Panc1 (cell line): ENCODE measurements around the gene ACTBL2. TPM values are rescaled to one million over a fixed set of nuclear protein-coding genes. Genes with fewer than 3 reads are reported as not detected.

Experiments used
- ATAC-seq: fragments of 200-7000 bp; cut with Tn5 transposase; 2 replicates; pipeline ENCODE4 v1.9.1; 2020; ENCODE audit warnings: mild to moderate bottlenecking, moderate library complexity
- BruUV-seq: library from RNA; stranded (reverse); fragments of 400-500 nt; replicated peaks from 2 replicates; lab custom pipeline; 2021; lab: Mats Ljungman, UMichigan
- CTCF ChIA-PET: fragments of 300-600 bp; sonication (Branson Sonifier 250); formaldehyde crosslinking; loops from one replicate; lab custom pipeline; 2022; ENCODE audit warnings: antibody characterized with exemption; lab: Charles Lee
- POLR2A ChIA-PET: fragments of 300-600 bp; sonication (Branson Sonifier 250); formaldehyde crosslinking; loops from one replicate; lab custom pipeline; 2022; ENCODE audit warnings: antibody characterized with exemption; lab: Charles Lee
- DNase-seq: peaks from one replicate; pipeline ENCODE4 v3.0.0-alpha.2; 2010; ENCODE audit warnings: low read depth, low spot score
- H3K27ac ChIP-seq: 2 replicates; pipeline ENCODE4 v1.5.1; 2011; ENCODE audit warnings: mild to moderate bottlenecking, low read length, inconsistent platforms
- H3K27me3 ChIP-seq: fragments of 200-500 bp; sonication (Bioruptor generic); 2 replicates; pipeline ENCODE4 v1.6.0; 2014; ENCODE audit warnings: low read length, inconsistent platforms; ENCODE audit not compliant: control insufficient read depth, insufficient read depth
- H3K36me3 ChIP-seq: fragments of 200-500 bp; sonication (Bioruptor generic); 2 replicates; pipeline ENCODE4 v1.5.1; 2014; ENCODE audit warnings: inconsistent platforms, mild to moderate bottlenecking, low read length, moderate library complexity; ENCODE audit not compliant: control insufficient read depth, insufficient read depth
- H3K4me1 ChIP-seq: 2 replicates; pipeline ENCODE4 v1.5.1; 2011; ENCODE audit warnings: inconsistent platforms, mild to moderate bottlenecking, low read length, moderate library complexity; ENCODE audit not compliant: control insufficient read depth, insufficient read depth
- H3K4me3 ChIP-seq, 2 experiments: 2 replicates each; pipeline ENCODE4 v1.5.1; 2011 to 2012; ENCODE audit warnings: low read depth in 2 of 2, low read length in 2 of 2, mild to moderate bottlenecking in 2 of 2, inconsistent platforms in 1 of 2, moderate library complexity in 1 of 2
- H3K9me3 ChIP-seq: fragments of 200-500 bp; sonication (Bioruptor generic); 2 replicates; pipeline ENCODE4 v1.5.1; 2014; ENCODE audit warnings: low read depth, mild to moderate bottlenecking, inconsistent platforms, low read length, moderate library complexity; ENCODE audit not compliant: control insufficient read depth, insufficient read depth
- CTCF ChIP-seq: fragments of 450-650 bp; IDR thresholded peaks from 2 replicates; pipeline ENCODE4 v1.5.1; 2017; ENCODE audit warnings: mild to moderate bottlenecking
- POLR2AphosphoS5 ChIP-seq: IDR thresholded peaks from 2 replicates; pipeline ENCODE4 v1.6.1; 2012; ENCODE audit warnings: mild to moderate bottlenecking, low read depth, low read length, moderate library complexity
- REST ChIP-seq, 2 experiments: IDR thresholded peaks; 2 replicates each; pipeline ENCODE4 v1.6.1; 2011 to 2012; ENCODE audit warnings: low read depth in 2 of 2, control low read depth in 1 of 2, low read length in 1 of 2, mild to moderate bottlenecking in 1 of 2, moderate library complexity in 1 of 2; ENCODE audit not compliant: insufficient read depth in 1 of 2
- SIN3A ChIP-seq: IDR thresholded peaks from 2 replicates; pipeline ENCODE4 v1.6.1; 2012; ENCODE audit warnings: low read depth, mild to moderate bottlenecking, low read length, moderate library complexity, borderline replicate concordance; ENCODE audit not compliant: insufficient read depth
- TCF7L2 ChIP-seq: IDR thresholded peaks from 2 replicates; pipeline ENCODE4 v1.6.1; 2011; ENCODE audit warnings: mild to moderate bottlenecking, low read depth, low read length, inconsistent platforms
- in situ Hi-C: cut with HindIII; loops from 2 replicates; pipeline ENCODE4 v1.10.0; 2016; ENCODE audit warnings: low sequenced_read_pairs, low pct_unique_long_range_greater_than_20kb
- intact Hi-C: fragments of 100-400 bp; cut with micrococcal nuclease; formaldehyde crosslinking; loops from one replicate; pipeline ENCODE4 v1.10.0; 2022; ENCODE audit not compliant: unreplicated experiment
- total RNA-seq: library from RNA; stranded (reverse); gene quantifications from one replicate; pipeline ENCODE4 v1.2.1, GENCODE V29; 2021; ENCODE audit not compliant: unreplicated experiment

The ACTBL2 gene
- total RNA-seq, 1 experiment from 2014 or later: not detected

DNA sequence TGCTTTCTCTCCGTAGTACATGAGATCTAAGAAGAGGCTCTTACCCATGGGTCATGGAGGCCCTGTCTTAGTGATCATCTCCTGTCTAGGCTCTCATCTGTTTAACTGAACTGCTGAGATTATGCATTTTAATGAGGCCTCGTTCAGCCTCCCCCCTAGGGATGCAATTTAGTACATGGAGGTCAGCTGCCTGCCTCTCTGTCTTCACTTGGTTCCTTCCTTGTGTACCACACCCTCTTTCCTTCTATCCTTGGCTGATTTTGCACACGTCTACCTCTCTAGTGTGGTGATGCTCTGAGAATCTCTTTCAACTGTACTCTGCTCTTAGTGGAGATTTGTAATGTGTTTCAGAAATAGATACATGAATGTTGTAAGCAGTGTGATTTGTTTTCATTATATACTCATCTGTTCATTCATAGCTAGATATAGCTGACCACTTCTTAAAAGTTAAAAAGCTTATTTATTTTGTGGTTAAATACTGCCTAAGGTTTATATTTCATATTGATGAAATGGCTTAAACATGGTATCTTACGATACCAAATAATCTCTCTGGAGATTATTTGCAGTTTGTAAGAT, 3.5 kb upstream of the ACTBL2 start:
- no peaks in the 10 kb centered on the region for H3K9me3 ChIP-seq
- in situ Hi-C loops: loop anchor here (25.0 kb wide), 1 partner anchor 976 kb away; the partner anchor contains the start of gene PLK2
- intact Hi-C loops: no loop called here
- no peak for ATAC-seq
- H3K27me3 ChIP-seq: no peaks in the 10 kb centered on the region
- H3K36me3 ChIP-seq: no peaks in the 10 kb centered on the region
- 0 out of 2 replicates have a peak, but pooled peaks cover 3% of the 10 kb centered on the region for H3K4me1 ChIP-seq
- ChIA-PET CTCF (no interaction called here), POLR2A (no interaction called here)
- DNase-seq: no peak
- BruUV-seq: no TSS peak
- no peak overlapping the region for H3K4me3 ChIP-seq
- no peak for TF ChIP-seq TCF7L2
- H3K27ac ChIP-seq: no peak overlapping the region

- POLR2A ChIA-PET: no interaction called here
- DNase-seq (no peak), ATAC-seq (no peak)
- BruUV-seq: no TSS peak
- no peaks in the 10 kb centered on the region for H3K4me1 ChIP-seq
- H3K9me3 ChIP-seq: peaks cover 2% of the 10 kb centered on the region; the same call in 1 of the 2 replicates
- in situ Hi-C loops (loop anchor here (25.0 kb wide), 1 partner anchor 983 kb away; the partner anchor contains the start of gene PLK2), intact Hi-C loops (no loop called here)
- H3K27me3 ChIP-seq: no peaks in the 10 kb centered on the region
- no peaks in the 10 kb centered on the region for H3K36me3 ChIP-seq
- TF ChIP-seq POLR2AphosphoS5: no peak
- no peak for TF ChIP-seq CTCF
- TF ChIP-seq TCF7L2: no peak
- TF ChIP-seq REST (IDR thresholded peaks at IDR 0.05; ENCODE audit: insufficient read depth in 1 of 2, low read depth in 2 of 2, low read length in 1 of 2): no peak
- TF ChIP-seq SIN3A: no peak
- no peak overlapping the region for H3K27ac ChIP-seq
- CTCF ChIA-PET: no interaction called here
- H3K4me3 ChIP-seq: no peak overlapping the region
These were observed 3.8 kb downstream of the ACTBL2 start for GRCh38 chr5:57478826-57479225.

- TF ChIP-seq SIN3A: no peak
- no peak for TF ChIP-seq POLR2AphosphoS5
- no peak for TF ChIP-seq CTCF
- TF ChIP-seq REST (IDR thresholded peaks at IDR 0.05; ENCODE audit: insufficient read depth in 1 of 2, low read depth in 2 of 2, low read length in 1 of 2): no peak
- no peak for TF ChIP-seq TCF7L2
- ATAC-seq: no peak
- CTCF ChIA-PET: no interaction called here
- Histone ChIP-seq H3K27me3 (no peaks in the 10 kb centered on the region), H3K27ac (no peak overlapping the region), H3K4me3 (no peak overlapping the region), H3K36me3 (no peaks in the 10 kb centered on the region), H3K4me1 (no peaks in the 10 kb centered on the region), H3K9me3 (peaks cover 2% of the 10 kb centered on the region; the same call in 1 of the 2 replicates)
- in situ Hi-C loops: loop anchor here (25.0 kb wide), 1 partner anchor 986 kb away; the partner anchor contains the start of gene PLK2
- DNase-seq: no peak
- BruUV-seq: no TSS peak
- intact Hi-C loops: no loop called here
- POLR2A ChIA-PET: no interaction called here
These were observed 6.0 kb downstream of the ACTBL2 start for GRCh38 chr5:57476601-57477056.
